Measurements from ENCODE around the gene CALHM6.
A peak's percentile ranks its signal among the peaks of the same experiment; 100 is the strongest.

CALHM6 gene

GRCh38 chr6:116446399-116446798, 14.8 kb upstream of the CALHM6 start:
- no peak for DNase-seq (ENCODE audit: low spot score)

DNA sequence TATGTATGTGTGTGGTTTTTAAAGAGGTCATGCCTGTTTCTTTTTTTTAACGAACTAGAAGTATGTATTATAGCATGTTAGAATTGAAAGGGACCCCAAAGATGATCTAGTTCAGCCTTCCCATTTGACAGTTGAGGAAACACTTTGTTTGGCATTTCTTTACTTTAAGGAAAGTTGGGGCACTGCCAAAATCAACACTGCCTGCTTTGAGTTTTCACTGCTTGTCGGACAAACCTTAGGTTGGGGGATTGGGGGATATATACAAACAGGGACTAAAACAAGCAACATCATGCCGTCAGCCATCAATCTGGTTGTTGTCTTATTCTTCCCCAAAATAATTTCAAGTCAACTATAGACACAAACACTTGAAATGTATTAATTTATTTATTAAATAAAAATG, 14.1 kb upstream of the CALHM6 start:
- no peak for DNase-seq (ENCODE audit: low spot score)

DNA sequence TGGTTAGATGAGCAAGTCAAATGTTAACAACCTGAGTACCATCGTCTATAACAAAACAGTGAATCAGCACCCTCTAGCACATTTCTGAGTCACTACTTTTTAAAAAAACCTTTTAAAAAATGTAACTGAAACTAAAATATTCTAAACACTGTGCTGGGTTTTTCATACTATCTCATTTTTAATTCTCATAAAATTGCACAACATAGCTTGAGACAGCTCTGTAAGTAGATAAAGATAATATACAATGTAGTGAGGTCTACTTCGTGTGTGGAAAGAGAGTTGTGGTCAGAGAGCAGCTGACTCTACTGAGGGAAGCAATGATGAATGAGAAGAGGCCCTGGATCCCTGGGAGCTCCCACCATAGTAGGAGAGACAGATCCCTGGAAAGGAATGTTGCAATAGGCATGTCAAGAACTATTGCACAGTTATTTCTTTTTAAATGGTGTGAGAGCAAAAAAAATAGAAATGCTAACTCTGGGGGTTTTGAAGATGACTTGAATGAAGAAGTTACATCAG, 13.6 kb upstream of the CALHM6 start:
- peak; percentile 84 for DNase-seq (ENCODE audit: low spot score)

DNA sequence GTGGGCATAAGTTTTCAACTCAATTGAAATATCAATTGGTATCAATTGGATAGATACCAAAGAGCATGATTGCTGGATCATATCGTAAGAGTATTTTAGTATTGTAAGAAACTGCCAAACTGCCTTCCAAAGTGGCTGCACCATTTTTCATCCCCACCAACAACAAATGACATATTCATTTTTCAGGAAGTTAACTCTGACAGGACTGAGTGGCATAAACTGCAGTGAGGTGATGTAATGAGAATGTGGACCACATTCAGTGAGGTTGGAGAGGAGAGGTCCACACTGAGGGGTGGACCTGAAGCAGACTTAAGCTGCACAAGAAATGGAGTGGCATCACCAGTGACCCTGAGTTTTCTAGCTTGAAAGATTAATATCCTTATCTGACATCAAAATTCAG, 11.6 kb upstream of the CALHM6 start:
- DNase-seq (ENCODE audit: low spot score) = no peak

DNA sequence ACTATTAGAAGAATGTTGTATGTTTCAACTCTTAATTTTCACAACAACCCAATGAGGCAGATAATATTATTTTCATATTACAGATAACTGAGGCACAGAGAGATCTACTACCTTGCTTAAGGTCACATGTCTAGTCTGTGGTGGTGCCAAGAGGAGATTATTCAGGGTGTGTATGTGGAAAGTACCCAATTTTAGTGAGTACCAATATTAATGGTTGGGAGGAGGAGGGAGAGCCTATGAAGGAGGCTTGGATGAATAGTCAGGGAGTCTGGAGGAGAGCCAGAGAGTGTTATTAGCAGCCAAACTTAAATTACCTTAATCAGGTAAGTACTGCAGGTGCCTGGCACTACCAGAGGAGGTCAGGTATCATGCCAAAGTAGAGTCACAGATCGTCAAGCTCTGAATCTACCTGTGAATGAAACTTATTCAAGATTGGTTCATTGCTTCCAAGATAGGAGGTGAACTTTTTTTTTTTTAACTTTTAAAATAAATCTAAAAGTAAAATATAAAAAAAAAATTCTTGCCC, 10.9 kb upstream of the CALHM6 start:
- DNase-seq (ENCODE audit: low spot score) = no peak

GRCh38 chr6:116450769-116451740, 10.1 kb upstream of the CALHM6 start:
- no peak for DNase-seq (ENCODE audit: low spot score)

DNA sequence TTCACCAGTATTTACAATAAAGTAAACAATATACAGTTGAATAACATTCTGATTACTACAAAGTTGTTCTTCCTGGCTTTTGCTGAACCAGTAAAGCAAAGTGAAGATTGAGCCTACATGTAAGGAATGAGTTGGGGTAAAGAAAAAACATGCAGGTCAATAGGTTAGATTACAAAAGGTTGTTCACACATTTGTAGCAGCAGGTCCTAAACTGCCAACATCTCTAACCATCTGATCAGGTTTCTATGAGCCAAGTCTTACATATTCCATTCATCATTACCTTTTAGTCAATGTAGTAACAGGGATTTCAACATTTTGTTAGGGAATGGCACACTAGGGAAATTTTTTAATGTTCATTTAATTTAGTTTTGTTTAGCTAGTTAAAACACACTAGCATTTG, 9.3 kb upstream of the CALHM6 start:
- DNase-seq (ENCODE audit: low spot score) = no peak

GRCh38 chr6:116452531-116452930, 8.6 kb upstream of the CALHM6 start:
- DNase-seq (ENCODE audit: low spot score) = no peak

- DNase-seq (ENCODE audit: low spot score) = no peak
Measured at GRCh38 chr6:116456106-116456505, 5.1 kb upstream of the CALHM6 start.

GRCh38 chr6:116456927-116457326, 4.2 kb upstream of the CALHM6 start:
- DNase-seq (ENCODE audit: low spot score) = no peak

GRCh38 chr6:116458264-116458663, 2.9 kb upstream of the CALHM6 start:
- no peak for DNase-seq (ENCODE audit: low spot score)

DNA sequence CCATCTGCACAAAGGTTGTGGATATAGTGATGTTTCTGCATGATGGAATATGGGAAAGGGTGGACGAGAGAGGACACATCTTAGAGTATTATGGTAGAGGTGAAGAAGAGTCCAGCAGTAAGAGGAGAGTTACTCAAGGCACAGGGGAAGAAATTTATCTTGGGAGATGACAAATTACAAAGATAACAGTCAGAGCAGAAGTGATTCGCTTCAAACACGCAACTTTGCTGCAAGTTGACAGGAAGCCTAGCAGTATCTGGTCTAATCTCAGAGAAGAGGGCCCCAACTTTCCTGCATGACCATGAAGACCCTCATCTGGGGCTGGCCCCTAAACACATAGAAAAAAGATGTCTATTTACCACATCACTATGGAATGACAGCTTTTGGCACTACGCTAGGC, 1.2 kb upstream of the CALHM6 start:
- no peak for DNase-seq (ENCODE audit: low spot score)

DNA sequence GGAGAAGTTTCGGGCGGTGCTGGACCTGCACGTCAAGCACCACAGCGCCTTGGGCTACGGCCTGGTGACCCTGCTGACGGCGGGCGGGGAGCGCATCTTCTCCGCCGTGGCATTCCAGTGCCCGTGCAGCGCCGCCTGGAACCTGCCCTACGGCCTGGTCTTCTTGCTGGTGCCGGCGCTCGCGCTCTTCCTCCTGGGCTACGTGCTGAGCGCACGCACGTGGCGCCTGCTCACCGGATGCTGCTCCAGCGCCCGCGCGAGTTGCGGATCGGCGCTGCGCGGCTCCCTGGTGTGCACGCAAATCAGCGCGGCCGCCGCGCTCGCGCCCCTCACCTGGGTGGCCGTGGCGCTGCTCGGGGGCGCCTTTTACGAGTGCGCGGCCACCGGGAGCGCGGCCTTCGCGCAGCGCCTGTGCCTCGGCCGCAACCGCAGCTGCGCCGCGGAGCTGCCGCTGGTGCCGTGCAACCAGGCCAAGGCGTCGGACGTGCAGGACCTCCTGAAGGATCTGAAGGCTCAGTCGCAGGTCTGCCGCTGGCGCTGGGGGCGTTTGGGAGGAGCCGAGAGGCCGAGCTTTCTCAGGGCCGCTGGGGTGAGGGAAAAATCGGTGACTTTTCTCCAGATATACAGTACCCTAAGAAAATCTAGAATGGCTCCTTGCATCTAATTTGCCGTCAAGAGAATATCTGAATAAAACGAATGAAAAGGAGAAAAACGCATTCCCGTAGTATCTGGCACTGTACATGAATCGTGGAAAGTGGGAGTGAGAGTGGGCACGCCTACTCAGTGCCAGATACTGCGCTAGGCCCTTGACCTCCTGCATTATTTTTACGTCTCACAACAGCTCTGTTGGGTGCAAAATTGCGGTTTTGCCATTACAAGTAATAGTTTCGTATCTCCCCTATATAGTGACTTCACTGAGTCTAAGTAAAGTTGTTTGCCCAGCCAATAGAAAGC, 1.0 kb downstream of the CALHM6 start:
- peak; percentile 49 for DNase-seq (ENCODE audit: low spot score)

DNA sequence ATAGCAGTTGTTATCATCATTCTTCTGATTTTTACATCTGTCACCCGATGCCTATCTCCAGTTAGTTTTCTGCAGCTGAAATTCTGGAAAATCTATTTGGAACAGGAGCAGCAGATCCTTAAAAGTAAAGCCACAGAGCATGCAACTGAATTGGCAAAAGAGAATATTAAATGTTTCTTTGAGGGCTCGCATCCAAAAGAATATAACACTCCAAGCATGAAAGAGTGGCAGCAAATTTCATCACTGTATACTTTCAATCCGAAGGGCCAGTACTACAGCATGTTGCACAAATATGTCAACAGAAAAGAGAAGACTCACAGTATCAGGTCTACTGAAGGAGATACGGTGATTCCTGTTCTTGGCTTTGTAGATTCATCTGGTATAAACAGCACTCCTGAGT, 2.1 kb downstream of the CALHM6 start:
- no peak for DNase-seq (ENCODE audit: low spot score)

DNA sequence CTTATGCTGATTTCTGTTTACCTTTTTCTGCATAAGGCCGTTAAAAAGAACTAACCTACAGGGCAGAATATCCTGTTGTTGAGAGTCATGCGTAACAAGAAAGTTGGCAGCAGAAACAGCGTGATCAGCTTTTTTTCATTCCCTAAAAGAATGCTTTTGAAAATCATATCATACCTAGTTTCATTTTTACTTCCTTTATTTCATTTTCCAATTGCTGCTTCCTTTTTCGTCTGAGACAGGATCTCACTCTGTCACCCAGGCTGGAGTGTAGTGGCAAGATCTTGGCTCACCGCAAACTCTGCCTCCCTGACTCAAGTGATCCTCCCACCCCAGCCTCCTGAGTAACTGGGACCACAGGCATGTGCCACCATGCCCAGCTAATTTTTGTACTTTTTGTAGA, 4.1 kb downstream of the CALHM6 start:
- DNase-seq (ENCODE audit: low spot score) = no peak

- no peak for DNase-seq (ENCODE audit: low spot score)
Measured at GRCh38 chr6:116467096-116467495, 5.9 kb downstream of the CALHM6 start.

- DNase-seq (ENCODE audit: low spot score) = no peak
Measured at GRCh38 chr6:116467514-116467913, 6.3 kb downstream of the CALHM6 start.

DNA sequence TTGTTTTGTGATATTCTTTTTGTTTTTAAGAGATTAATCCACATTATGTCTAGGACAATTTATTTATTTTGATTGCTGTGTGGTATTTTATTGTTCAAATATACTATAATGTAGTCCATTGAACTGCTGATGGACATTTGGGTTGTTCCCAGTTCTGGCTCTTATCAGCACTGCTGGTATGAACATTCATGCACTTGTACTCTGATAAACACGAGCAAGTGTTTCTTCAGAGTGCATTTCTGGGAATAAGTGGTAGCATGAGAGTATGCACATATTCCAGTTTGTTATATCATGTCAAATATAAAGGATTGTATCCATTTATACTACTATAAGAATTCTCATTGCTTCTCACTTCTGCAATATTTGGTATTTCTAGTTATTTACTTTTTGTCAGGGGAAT, 7.1 kb downstream of the CALHM6 start:
- no peak for DNase-seq (ENCODE audit: low spot score)

GRCh38 chr6:116471531-116471930, 10.4 kb downstream of the CALHM6 start:
- no peak for DNase-seq (ENCODE audit: low spot score)

DNA sequence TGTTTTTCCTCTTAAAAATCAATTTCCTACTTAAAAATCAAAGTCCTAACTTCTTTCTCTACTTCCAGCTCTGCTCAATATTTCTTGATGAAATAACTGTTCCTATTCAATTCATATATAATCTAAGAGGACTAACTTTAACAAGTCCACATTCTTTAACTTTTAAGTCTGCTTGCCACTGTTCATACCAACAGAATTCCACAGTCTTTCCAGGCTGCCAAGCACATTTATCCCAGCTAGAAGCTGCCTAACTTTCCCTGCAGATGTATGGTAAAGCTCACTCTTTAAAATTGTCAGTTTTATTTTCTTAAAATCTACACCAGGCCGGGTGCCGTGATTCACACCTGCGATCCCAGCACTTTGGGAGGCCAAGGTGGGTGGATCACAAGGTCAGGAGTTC, 11.5 kb downstream of the CALHM6 start:
- no peak for DNase-seq (ENCODE audit: low spot score)

GRCh38 chr6:116475141-116475540, 14.0 kb downstream of the CALHM6 start:
- no peak for DNase-seq (ENCODE audit: low spot score)

DNA sequence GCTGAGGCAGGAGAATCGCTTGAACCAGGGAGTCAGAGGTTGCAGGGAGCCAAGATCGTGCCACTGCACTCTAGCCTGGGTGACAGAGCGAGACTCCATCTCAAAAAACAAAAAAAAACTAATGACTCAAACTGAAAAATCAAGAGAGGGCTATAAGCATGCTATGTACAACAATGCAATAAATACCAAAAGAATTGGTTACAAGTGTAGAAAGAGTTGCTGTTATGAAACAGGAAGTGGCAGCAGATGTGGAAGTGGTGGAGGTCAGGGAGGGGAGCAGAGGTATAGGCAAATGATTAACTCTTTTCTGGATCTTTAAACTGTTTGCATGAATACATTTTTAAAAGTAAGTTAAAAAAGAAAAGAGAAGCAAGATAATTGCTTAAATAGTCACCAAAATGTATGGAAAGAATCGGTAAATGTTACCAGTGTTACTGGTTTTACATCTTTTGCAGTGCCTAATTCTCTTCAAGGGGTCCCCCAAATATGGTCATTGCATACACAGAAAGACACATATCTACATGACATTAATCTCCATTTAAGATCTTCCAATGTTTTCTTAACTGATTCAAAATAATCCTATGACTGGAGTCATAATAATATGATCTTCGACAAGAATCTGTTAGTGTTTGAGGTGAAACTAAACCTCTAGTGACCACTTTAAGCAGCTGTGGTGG, 15.0 kb downstream of the CALHM6 start:
- DNase-seq (ENCODE audit: low spot score) = no peak

Data from hepatic stellate cell (primary cell).